Measurements from ENCODE around the gene TCEANC. TPM values are rescaled to one million over a fixed set of nuclear protein-coding genes. Genes with fewer than 3 reads are reported as not detected.

The TCEANC gene
- total RNA-seq, 3 donors from 2014 or later = 4.6 to 7.8 (median 5.2) TPM

DNA sequence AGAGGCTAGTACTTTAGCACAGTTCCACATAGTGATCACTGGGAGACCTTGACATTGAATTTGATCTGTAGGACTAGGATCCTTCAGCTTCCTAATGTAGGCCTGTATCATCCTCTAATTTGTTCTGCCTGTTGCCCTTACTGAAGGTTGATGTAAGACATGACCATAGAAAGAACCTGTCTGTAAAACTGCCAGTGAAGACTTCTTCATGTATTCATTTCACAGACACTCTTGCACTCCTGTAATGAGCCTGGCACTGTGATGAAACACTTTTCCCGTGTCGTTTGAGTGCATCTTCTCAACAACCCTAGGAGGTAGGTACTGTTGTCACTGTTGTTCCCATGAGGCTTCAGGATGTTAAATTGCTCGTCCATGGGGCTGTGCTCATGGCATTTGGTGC, 50.6 kb downstream of the TCEANC start:
- Histone ChIP-seq H3K27me3 (peaks cover 0 to 26% of the 10 kb centered on the region in 2 donors), H3K4me3 (no peak overlapping the region), H3K9me3 (no peaks in the 10 kb centered on the region), H3K4me1 (no peaks in the 10 kb centered on the region), H3K27ac (no peak overlapping the region), H3K36me3 (no peaks in the 10 kb centered on the region)
- no peak for DNase-seq (ENCODE audit: low spot score in 2 of 2)
- intact Hi-C loops (cut with DNase I; ENCODE audit: low total_unique reads) = no loop called here
- TF ChIP-seq, protein P1, sequence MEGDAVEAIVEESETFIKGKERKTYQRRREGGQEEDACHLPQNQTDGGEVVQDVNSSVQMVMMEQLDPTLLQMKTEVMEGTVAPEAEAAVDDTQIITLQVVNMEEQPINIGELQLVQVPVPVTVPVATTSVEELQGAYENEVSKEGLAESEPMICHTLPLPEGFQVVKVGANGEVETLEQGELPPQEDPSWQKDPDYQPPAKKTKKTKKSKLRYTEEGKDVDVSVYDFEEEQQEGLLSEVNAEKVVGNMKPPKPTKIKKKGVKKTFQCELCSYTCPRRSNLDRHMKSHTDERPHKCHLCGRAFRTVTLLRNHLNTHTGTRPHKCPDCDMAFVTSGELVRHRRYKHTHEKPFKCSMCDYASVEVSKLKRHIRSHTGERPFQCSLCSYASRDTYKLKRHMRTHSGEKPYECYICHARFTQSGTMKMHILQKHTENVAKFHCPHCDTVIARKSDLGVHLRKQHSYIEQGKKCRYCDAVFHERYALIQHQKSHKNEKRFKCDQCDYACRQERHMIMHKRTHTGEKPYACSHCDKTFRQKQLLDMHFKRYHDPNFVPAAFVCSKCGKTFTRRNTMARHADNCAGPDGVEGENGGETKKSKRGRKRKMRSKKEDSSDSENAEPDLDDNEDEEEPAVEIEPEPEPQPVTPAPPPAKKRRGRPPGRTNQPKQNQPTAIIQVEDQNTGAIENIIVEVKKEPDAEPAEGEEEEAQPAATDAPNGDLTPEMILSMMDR (IDR thresholded peaks at IDR 0.05) = no peak
- TF ChIP-seq POLR2A (IDR thresholded peaks at IDR 0.05) = no peak
- no peak for TF ChIP-seq POLR2AphosphoS5 (IDR thresholded peaks at IDR 0.05)

DNA sequence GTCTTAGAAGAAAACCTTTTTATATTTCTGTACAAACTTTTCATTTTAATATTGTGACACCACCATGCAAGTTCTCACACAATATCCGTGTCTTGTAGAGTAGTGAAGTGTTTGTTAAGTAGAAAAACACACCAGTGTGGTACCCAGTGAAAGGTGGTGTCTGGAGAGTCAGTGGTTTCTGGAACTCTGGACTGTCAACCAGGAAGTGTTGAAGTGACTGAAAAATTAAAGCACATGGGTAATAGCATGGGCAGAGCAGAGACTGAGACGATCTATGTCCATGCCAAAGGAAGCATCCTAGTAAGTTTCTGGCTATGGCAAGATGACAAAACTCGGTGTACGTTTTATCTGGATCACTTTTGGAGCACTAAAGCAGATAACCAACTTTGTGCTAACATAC, 58.2 kb downstream of the TCEANC start:
- Histone ChIP-seq H3K27me3 (no peaks in the 10 kb centered on the region), H3K9me3 (no peaks in the 10 kb centered on the region), H3K4me3 (no peak overlapping the region), H3K27ac (no peak overlapping the region), H3K36me3 (no peaks in the 10 kb centered on the region), H3K4me1 (no peaks in the 10 kb centered on the region)
- no peak for TF ChIP-seq POLR2A (IDR thresholded peaks at IDR 0.05)
- TF ChIP-seq, protein P1 (IDR thresholded peaks at IDR 0.05) = no peak
- no peak for TF ChIP-seq POLR2AphosphoS5 (IDR thresholded peaks at IDR 0.05)
- intact Hi-C loops (cut with DNase I; ENCODE audit: low total_unique reads) = no loop called here
- no peak for DNase-seq (ENCODE audit: low spot score in 2 of 2)

Other genes with a start within 250 kb of the TCEANC start
- 10 to 100 TPM in 1 of 3 donors, under 1 TPM in 2; 0.59 to 11.8 (median 0.98) TPM for gene EGFL6, start 83.5 kb upstream of the TCEANC start, total RNA-seq
- gene RAB9A, start 36.0 kb downstream of the TCEANC start, total RNA-seq = 10 to 100 TPM; 41.0 to 63.4 (median 43.2) TPM
- gene TRAPPC2, start 81.5 kb downstream of the TCEANC start, total RNA-seq = 10 to 100 TPM in 2 of 3 donors, 1 to 10 TPM in 1; 8.2 to 25.3 (median 21.0) TPM
- gene OFD1, start 81.6 kb downstream of the TCEANC start, total RNA-seq = 100 to 1,000 TPM in 1 of 3 donors, 10 to 100 TPM in 2; 10.7 to 136 (median 48.8) TPM
- 10 to 100 TPM in 2 of 3 donors, 1 to 10 TPM in 1; 3.4 to 81.7 (median 35.7) TPM for gene GPM6B, start 164.0 kb downstream of the TCEANC start, total RNA-seq